ENCODE results near the gene TCOF1.

DNA sequence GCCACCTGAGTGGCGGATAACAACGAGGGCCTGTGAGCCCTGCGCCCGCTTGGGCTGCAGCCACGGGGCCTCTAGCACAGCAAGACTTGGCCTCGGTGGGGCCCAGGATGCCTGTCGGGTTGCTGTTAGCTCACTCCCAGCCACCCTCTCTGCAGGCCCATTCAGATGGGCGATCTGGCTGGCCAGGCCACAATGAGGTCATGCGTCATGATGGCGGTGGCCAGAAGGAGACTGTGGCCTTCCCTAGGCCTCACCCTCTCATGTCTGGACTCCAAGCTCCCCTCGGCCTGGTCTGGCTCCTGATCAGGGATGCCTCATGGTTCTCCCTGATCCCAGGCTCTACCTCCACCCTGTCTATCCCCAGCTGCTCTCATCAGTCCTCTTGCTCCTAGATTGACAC is 19.0 kb upstream of the TCOF1 start:
- TF ChIP-seq, protein P1, sequence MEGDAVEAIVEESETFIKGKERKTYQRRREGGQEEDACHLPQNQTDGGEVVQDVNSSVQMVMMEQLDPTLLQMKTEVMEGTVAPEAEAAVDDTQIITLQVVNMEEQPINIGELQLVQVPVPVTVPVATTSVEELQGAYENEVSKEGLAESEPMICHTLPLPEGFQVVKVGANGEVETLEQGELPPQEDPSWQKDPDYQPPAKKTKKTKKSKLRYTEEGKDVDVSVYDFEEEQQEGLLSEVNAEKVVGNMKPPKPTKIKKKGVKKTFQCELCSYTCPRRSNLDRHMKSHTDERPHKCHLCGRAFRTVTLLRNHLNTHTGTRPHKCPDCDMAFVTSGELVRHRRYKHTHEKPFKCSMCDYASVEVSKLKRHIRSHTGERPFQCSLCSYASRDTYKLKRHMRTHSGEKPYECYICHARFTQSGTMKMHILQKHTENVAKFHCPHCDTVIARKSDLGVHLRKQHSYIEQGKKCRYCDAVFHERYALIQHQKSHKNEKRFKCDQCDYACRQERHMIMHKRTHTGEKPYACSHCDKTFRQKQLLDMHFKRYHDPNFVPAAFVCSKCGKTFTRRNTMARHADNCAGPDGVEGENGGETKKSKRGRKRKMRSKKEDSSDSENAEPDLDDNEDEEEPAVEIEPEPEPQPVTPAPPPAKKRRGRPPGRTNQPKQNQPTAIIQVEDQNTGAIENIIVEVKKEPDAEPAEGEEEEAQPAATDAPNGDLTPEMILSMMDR (IDR thresholded peaks at IDR 0.05) = no peak
- no peak for TF ChIP-seq POLR2A (IDR thresholded peaks at IDR 0.05)
